Fibroblast of villous mesenchyme (primary cell): ENCODE data around the gene MYBPC3. TPM values are rescaled to one million over a fixed set of nuclear protein-coding genes. Genes with fewer than 3 reads are reported as not detected.

Source experiments
- DNase-seq: peaks from one replicate; pipeline ENCODE4 v3.0.0-alpha.2; 2010; ENCODE audit warnings: low read depth
- H3K4me3 ChIP-seq: 2 replicates; pipeline ENCODE4 v1.5.1; 2011; ENCODE audit warnings: low read depth, mild to moderate bottlenecking, low read length
- CTCF ChIP-seq: IDR thresholded peaks from 2 replicates; pipeline ENCODE4 v1.5.1; 2012; ENCODE audit warnings: low read depth, mild to moderate bottlenecking, low read length; ENCODE audit not compliant: insufficient read depth
- total RNA-seq: library from RNA; depleted of rRNA; stranded (reverse); fragments of >200 nt; gene quantifications from 2 replicates; pipeline ENCODE4 v1.2.3, GENCODE V29; 2012

MYBPC3 gene
- total RNA-seq: not detected in 2 replicates

GRCh38 chr11:47352556-47352955 lies at the start of gene MYBPC3:
Gene MYBPC3 (minus strand): TSS chr11:47352702. CDS start chr11:47352647, 55 bp downstream.
- DNase-seq: no peak
- TF ChIP-seq CTCF: no peak
- no peak within 1 kb of the TSS for H3K4me3 ChIP-seq

- H3K4me3 ChIP-seq: no peak overlapping the region
- DNase-seq: no peak
- TF ChIP-seq CTCF: no peak
Observed at GRCh38 chr11:47400768-47401279, 48.3 kb upstream of the MYBPC3 start.

GRCh38 chr11:47399860-47400767 lies 47.6 kb upstream of the MYBPC3 start:
- no peak for DNase-seq
- no peak for TF ChIP-seq CTCF
- H3K4me3 ChIP-seq: peak overlapping the region; percentile 56

- H3K4me3 ChIP-seq: no peak overlapping the region
- no peak for DNase-seq
- no peak for TF ChIP-seq CTCF
Observed at GRCh38 chr11:47398551-47398950, 46.0 kb upstream of the MYBPC3 start.

- TF ChIP-seq CTCF: no peak
Observed at GRCh38 chr11:47398011-47398410, 45.5 kb upstream of the MYBPC3 start.

GRCh38 chr11:47396049-47396320 lies 43.5 kb upstream of the MYBPC3 start:
- no peak for DNase-seq
- no peak overlapping the region for H3K4me3 ChIP-seq
- TF ChIP-seq CTCF: no peak

More at GRCh38 chr11:47398011-47398410, 45.5 kb upstream of the MYBPC3 start:
- DNase-seq: no peak
- H3K4me3 ChIP-seq: no peak overlapping the region
